Activated CD4-positive, alpha-beta T cell treated with anti-CD3 and anti-CD28 coated beads, Interleukin-2, Interleukin-4, amounts not matched to agents 100 ng/mL and 50 ng/mL, durations not matched to agents 16 hours and 8 hours (primary cell): ENCODE measurements around the gene ACTN1.

Experiments used
- DNase-seq: peaks from one replicate; pipeline ENCODE4 v3.0.0-alpha.2; 2020; ENCODE audit warnings: low spot score

Gene ACTN1

DNA sequence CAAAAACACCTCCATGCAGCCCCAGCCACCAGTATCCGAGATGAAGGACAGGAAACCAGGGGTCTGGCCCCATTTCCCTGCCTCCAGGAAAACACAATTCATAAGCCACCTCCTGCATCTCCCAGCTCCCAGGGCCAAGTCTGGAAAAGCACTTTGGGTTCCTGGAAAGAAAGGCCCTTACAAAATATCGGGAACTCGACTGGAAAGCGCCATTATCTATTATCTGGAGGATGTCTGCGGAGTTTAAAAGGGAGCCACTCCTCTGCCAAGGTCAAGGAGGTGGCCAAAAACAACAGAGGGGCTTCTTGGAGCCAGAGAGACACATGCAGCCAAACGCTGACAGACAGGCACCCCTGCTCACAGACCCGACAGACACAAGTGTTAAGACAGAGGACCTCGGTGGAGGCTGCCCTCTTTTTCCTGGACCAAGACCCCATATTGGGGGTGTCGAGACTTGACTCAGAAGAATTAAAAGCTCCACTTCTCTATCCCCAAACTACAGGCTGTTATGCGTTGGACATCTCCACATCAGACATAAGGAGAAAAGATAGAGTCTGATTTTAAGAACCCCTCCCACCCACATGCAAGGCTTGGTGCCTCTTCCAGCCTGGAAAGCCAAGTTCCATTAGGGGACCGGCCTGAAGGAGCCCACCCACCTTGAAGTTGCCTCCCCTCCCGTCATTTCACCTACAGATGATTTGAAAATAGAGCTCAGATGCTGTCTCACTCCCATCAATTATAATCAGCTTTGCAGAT lies 9.6 kb downstream of the ACTN1 start:
- DNase-seq, result no peak

DNA sequence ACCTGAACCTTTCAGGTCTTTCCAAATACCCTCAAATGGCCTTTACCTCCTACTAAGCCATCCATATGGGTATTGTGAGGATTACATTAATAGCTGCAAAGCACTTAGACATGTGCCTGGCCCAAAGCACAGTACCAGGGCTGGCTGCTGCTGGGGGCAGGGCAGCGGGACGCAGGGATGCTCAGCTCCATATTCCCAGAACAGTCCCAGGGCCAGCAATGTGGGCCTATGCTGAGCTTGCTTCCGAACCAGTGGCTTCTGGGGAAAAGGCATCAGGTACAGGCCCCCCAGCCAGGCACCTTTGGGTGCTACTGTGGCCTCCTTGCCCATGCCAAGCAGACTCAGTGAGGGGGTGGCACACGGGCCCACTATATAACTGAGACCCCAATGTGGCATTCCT lies 10.4 kb downstream of the ACTN1 start:
- no peak for DNase-seq

DNA sequence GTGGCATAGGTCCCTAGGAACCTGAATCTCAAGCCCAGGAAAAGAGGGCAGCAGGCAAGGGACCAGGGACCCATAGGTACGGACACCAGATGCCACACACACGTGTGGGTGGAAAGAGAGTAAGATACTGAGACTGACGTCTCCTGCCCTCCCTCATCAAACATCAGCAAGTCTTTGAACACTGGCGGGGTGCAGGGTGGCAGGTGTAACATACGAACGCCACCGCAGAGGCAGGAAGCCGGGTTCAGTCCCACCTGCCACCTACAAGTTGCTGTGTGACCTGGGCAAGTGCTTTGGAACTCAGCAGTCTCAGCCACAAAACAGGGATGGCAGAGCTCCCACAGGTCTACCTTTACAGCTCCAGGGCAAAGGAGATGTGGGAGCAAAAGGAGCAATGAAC lies 11.1 kb downstream of the ACTN1 start:
- DNase-seq, result no peak

DNA sequence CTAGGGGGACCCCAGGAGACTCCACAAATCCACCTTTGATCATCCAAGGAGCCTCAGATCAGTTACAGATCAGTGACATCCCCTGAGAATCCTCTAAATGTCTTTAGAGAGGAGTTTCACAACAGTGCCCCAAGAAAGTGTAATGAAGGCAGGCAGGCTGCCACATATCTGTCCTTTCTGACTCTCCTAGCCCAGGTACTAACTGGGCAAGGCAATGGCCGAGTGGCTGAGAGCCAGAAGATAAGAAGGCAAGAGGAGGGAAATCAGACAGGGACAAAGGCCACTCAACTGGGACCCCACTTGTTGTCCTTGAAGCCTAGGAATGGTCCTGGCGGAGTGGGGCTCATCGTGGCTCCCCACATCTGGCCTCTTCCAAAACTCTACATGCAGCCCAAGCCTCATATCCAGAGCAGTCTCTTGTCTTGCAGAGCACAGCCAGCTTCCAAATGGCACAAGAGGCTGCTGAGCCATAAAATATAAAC lies 11.6 kb downstream of the ACTN1 start:
- no peak for DNase-seq

DNA sequence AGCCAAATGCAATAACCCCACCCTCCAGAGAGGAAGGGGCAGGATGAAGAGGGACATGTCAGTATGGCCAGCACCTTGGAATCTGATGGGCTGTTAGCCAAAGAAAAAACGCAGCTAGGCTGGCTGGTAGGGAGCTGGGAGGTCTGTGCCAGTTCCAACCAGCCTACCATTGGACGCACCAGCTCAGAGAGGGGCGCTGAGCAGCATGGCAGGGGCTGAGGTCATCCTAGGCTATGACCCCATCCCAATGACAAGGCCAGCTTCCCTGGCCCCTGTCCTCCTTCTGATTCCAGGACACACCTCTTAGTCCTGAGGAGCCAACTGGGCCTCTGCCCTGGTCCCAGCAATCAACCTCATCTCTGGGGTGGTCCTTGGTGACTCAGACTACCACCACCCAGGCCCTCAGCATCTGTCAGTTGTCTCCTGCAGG lies 12.2 kb downstream of the ACTN1 start:
- no peak for DNase-seq

DNA sequence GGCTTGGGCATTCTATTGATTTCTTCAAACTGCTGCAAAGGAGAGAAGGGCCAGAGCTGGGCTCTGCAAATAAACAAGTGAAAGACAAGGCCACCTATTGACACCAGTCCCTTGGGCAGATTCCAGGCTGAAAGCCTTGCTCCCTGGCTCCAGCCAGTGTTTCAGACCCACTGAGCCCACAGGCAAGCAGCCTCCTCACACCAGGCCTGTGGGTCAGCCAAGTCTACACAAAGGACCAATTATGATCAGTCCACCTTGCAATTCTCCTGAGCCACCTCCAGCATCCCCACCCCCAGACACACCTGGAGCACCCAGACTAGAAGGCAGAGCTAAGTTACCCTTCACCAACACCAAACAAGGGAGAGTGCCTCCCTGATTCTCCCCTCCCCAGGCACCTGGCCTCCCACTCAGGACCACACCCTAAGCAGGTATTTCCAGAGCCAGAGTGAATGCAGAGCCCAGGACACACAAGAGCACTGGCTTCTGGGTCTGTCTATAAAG lies 13.8 kb downstream of the ACTN1 start:
- DNase-seq, result no peak

DNA sequence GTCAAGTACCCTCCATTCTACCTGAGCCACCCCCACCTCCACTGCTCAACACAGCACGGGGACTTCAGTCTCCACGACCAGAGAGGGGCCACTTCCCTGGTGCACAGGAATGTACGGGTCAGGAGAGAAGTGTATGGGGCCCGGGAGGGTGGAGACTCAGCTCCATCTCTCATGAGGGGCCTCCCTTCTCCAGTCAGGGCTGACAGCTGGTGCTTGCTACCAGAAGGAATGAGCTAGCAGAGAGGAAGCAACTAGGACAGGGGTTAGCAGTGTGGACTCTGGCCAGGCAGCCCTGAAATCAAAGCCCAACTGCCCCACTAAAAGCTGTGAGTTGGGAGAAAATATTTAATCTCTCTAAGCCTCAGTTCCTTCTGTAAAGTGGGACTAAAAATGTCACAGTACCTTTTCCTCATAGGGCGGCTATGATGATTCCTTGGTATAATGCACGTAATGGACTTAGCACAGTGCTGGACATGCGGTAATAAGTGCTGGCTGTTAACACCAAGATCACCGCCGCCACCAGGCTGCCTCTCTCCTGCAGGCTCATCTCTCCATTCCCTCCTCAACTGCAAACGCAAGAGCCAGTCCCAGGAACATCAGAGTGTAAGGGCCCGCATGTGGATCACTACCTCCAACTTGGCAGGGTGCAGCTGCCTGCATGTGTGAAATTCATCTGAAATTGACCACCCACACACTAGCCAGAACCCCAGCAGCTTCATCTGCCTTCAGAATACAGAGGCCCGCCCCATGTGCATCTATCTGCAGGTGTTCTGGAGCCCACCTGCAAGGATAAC lies 14.6 kb downstream of the ACTN1 start:
- DNase-seq, result no peak

DNA sequence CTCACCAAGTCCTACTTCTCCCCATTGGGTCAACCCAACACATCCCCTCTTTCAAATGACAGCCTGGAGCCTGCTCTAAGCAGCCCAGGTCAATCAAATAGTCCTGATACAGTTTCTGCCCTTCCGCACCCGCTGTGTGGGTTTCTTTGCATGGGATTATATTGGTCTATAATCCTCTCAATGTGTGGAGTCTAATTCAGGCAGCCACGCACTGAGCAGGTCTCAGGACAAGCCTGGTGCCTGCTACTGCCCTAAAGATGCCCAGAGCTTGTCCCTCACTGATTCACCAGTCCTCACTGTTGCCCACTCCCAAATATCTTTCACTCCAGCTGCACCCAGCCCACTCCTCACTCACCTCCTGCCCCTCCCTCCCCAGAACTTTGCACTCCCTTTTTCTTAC lies 16.4 kb downstream of the ACTN1 start:
- no peak for DNase-seq

DNA sequence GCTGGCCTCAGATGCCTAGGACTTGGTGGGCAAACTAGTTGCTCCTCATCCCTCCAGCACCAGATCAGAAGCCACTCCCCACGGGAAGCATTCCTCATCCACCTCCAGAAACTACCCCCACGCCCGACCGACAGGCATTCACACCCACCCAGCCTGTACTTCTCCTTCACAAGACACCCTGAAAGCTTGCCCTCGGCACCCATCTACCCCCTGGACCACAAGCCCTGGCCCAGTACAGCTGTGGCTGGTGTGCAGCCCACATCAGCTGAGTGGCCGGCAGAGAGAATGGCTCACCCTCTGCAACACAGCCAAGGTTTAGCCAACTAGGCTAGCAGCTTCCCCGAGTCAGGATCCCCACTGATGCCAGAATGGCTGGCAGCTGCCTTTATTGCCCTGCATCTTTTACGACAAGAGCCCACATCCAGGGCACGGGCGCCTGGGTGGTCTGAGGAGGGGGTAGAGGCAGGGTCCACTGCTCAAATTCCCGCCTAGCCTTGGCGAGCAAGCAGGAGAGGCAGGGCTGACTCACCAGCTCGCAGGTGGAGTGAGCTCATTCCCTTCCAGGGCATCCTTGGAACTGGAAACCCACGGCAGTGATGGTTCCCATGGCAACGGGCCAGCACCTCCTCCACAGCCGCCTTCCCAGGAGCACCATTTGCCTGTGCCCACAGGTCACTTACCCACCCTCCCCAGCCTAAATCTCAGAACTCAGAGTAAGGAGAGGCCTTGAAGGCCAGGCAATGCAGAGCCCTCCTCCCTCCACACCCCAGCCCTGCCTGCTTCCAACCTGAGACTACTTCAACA lies 17.1 kb downstream of the ACTN1 start:
- DNase-seq, result no peak

DNA sequence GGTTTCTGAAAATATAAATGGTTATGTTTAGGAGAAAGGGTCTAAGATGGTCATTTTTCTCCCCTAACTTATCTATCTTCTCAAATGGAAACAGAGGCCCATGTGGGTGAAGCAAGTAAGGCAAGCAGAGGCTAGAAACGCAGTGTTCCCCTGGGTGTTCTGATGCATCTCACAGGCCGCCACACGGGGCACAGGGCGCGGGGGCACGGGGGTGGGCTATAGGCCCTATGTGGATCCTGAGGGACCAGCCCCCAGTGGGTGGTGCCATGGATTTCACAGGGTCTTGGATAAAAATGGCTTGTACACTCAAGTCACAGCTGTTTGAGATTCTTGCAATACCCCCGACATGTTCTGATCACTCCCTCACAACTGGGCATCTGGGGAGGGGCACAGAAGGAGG lies 17.7 kb downstream of the ACTN1 start:
- no peak for DNase-seq

DNA sequence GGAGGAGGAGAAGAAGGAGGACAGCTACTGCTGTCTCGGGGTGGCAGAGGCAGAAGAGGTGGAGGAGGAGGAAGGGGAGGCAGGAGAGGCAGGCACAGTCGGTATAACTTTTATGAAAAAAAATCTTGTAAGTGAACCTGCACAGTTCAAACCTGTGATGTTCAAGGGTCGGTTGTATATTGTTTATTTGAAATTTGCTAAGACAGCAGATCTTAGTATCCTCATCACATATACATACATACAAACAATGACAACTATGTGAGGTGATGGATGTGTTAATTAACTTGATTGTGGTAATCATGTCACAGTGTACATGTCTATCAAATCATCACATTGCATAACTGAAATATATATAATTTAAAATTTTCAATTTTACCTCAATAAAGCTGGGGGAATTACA lies 19.0 kb downstream of the ACTN1 start:
- DNase-seq, result no peak

DNA sequence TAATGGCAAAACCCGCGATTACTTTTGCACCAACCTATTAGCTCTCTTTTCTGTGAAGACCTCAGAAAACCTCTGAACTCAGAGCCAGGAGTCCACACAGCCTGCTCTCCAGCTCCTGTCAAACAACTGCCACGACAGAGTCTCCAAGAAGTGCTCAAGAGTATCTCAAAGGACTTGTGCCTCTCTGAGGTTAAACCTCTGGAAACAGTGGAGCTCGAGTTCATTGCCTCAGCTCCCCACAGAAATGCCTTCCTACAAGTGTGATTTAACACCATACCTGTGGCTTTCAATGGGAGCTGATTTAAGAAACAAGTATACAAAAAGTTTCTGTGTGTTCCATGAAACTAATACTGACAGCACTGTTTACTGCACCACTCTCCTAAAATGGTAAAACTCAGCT lies 20.1 kb downstream of the ACTN1 start:
- DNase-seq, result no peak

DNA sequence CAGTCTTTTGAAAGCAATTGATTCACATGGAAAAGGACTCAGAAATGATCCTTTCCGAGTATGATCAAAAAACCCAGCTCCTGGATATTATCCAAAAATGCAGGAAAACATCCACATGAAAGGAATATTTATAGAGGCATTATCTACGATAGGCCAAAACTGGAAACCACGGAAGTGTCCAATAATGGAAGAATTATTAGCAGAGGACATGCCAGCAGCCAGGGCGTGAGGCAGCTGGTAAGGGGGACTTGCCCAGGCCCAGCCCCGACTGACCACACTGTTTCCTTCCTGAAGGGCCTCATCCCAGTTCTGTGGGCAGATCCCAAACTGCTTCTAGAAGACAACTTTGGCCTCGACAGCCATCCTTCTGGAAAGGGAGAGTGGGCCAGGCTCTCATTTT lies 20.5 kb downstream of the ACTN1 start:
- DNase-seq, result no peak

DNA sequence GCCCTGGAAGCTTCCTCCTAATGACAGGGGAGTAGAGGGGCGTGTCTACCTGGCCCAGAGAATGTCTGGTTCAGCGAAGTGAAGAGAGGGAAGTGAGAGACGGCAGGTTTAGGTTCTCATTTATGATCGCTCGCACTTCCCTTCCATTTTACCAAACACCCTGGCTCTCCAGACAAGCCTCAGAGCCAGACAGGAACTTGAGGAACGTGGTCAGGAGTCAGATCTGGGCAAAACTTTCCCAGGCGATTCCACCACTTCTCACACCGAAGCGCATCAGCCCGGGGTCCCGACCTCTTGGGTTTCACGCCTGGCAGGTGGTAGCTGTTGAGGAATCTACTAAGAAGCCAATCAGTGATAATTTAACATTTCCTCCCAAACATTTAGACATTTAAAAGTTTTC lies 21.3 kb downstream of the ACTN1 start:
- DNase-seq, result no peak

DNA sequence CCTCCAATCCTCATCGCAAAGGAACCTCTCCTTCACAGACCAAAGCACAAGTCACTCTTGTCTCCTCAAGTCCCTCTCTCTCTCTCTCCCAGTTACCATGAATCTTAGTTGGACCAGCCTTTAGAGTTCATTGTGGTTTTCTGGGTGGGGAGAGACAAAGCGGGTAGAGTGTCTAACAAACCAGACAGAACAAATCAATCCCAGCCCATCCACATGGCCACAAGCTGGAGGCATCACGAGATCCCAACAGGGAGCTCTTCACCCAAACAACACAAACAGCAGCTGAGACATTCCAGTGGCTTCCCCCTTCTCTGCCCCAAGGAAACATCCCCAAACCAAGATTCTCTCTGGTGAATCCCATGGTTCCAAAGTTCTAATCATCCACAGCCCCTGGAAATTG lies 22.4 kb downstream of the ACTN1 start:
- DNase-seq, result no peak

DNA sequence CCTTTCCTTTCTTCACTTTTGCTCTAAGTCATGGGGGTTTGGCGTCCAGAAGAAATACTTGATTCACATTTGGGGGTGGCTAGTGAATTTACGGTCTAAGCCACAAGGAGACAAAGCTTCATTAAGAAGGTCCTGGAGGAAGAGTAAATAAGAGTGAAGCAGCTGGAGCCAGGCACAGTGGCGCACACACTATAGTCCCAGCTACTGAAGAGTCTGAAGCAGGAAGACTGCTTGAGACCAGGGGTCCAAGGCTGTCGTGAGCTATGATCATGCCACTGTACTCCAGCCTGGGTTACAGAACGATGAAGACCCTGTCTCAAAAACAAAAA lies 23.3 kb downstream of the ACTN1 start:
- no peak for DNase-seq

DNA sequence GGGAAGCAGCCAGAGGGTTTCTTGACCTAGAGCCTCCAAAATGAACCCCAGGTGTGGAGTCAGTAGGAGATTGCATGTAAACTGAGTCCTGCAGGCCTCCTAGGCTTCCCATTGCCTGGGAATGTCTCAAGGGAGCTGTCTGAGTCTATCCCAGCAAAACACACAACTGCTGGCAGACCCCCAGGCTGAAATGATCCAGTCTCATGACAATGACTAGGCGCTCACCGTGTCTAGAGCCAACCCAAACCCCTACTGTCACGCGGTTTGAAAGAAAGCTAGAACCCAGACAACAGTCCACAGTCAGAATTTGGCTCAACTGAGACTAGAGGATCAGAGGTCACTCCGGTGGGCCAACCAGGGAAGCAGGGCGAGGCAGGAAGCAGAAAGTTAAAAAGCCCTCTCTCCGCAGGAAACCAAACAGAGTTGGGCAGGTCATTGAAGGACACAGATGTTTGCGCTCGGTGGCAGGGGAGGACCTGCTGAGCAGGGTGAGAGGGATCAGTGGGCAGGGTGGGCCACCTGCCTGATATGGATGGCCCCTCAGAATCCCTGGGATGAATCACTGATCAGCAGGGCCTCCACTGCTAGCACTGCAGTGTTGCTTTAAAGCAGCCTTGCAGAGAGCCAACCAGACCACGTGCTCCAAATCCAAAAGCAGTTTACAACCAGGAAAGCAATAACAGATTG lies 23.8 kb downstream of the ACTN1 start:
- no peak for DNase-seq

DNA sequence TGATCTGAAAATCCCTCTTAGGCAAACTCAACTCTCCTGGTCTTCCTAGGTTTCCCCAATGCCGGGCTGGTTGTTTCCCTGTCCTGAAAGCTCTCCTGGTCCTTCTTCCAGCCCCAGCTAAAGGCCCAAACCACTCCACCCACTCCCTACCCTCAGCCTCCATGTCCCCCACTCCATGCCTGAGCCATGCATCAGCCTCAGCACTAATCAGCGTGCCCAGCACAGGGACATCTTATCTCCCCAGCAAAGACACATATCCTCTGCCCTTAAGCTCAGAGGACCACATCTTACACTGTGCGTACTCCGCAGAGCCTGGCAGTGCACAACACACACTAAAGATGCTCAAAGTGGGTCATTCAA lies 25.9 kb downstream of the ACTN1 start:
- no peak for DNase-seq

DNA sequence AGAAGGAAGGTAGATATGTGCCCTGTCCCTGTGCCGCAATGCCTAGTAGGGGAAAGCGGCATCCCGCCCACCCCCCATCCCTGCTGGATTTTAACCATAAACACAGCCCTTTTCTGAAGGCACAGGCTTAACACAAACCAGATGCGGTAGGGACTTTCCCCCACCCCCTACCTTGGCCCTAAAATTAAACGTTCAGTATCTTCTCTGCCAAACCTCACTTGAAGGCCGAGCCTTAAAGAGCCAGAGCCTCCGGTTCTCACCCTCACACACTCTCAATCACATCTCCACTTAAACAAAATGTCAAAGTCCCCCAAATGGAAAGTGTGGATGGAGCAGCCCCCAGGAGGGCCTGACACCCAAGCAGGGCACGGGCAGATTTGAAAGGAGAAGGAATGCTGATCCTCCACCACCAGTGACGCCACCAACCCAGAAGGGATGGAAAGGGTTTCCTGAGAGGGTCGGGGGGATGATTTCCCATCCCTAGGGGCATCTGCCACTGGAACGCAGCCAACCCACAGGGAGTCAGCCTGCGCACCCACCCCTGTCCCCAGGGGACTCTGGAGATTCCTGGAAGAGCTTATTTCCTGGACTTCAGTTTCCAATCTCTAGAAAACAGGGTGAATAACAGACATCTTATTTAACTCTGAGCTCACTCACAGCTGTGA lies 26.4 kb downstream of the ACTN1 start:
- no peak for DNase-seq

DNA sequence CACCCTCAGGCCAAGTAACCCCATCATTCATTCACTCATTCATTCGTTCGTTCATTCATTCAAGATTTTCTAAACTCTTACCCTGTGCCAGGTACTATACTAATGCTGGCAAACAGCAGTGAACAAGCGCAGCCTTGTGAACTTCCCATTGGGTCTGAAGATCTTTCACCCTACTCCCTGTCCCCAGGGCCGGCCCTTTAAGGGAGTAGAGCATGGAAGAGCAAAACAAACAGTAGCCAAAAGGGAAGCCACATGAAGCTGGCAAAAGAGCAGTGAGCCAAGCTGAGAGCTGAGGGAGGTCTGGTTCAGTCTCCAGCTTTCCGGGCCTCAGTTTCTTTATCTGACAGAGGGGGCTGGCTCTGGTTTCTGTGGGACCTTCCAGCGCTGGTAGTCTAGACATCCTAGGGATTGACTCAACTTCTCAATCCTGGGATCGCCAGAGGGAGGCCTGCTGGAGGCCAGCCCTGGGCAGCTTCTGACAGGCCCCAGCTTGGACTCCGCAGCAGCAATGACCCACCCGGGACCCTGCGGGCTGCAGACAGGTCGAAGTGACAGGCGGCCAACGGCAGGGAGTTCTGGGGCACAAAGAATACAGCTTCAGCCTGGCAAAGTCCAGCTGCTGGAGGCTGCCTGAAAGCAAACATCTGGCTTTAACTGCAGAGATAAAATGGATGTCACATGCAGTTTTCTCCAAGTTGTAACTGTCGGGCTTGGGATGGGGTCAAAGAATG lies 27.1 kb downstream of the ACTN1 start:
- DNase-seq, result no peak
